SJSA1 (cell line): ENCODE results near the gene TWIST2. TPM values are rescaled to one million over a fixed set of nuclear protein-coding genes. Genes with fewer than 3 reads are reported as not detected.
A peak's percentile ranks its signal among the peaks of the same experiment; 100 is the strongest.

Experiments used
- DNase-seq, 2 experiments: peaks; one replicate each; pipeline ENCODE4 v3.0.0-alpha.2; 2015 to 2020; ENCODE audit warnings: low spot score in 2 of 2, low read depth in 1 of 2
- H3K27ac ChIP-seq: fragments of 250-450 bp; sonication (Bioruptor Pico); 2 replicates; pipeline ENCODE4 v1.5.1; 2020; ENCODE audit warnings: mild to moderate bottlenecking, moderate library complexity
- H3K27me3 ChIP-seq: fragments of 250-450 bp; sonication (Bioruptor Pico); replicated peaks from 2 replicates; pipeline ENCODE4 v1.5.1; 2020; ENCODE audit warnings: mild to moderate bottlenecking, moderate library complexity
- H3K36me3 ChIP-seq: fragments of 250-450 bp; sonication (Bioruptor Pico); 2 replicates; pipeline ENCODE4 v1.5.1; 2020; ENCODE audit warnings: mild to moderate bottlenecking
- H3K4me1 ChIP-seq: fragments of 250-450 bp; sonication (Bioruptor Pico); replicated peaks from 2 replicates; pipeline ENCODE4 v1.6.1; 2021; ENCODE audit warnings: mild to moderate bottlenecking
- H3K4me3 ChIP-seq: fragments of 250-450 bp; sonication (Bioruptor Pico); 2 replicates; pipeline ENCODE4 v1.5.1; 2020; ENCODE audit warnings: mild to moderate bottlenecking
- H3K9me3 ChIP-seq: fragments of 250-450 bp; sonication (Bioruptor Pico); replicated peaks from 2 replicates; pipeline ENCODE4 v1.5.1; 2020; ENCODE audit warnings: mild to moderate bottlenecking
- total RNA-seq: library from RNA; depleted of rRNA; stranded (reverse); fragments of >200 nt; shearing (Covaris generic); gene quantifications from 2 replicates; pipeline ENCODE4 v1.2.3, GENCODE V29; 2014

TWIST2 gene
- total RNA-seq, 1 experiment from 2014 or later, result 32.6 TPM

GRCh38 chr2:238865015-238865719 lies 17.3 kb downstream of the TWIST2 start:
- DNase-seq, result no peak
- Histone ChIP-seq H3K36me3 (0 out of 2 replicates have a peak, but pooled peaks cover 6% of the 10 kb centered on the region), H3K9me3 (no peaks in the 10 kb centered on the region), H3K4me1 (peaks cover 62% of the 10 kb centered on the region), H3K27me3 (no peaks in the 10 kb centered on the region), H3K27ac (peak overlapping the region; percentile 83), H3K4me3 (no peak overlapping the region)

DNA sequence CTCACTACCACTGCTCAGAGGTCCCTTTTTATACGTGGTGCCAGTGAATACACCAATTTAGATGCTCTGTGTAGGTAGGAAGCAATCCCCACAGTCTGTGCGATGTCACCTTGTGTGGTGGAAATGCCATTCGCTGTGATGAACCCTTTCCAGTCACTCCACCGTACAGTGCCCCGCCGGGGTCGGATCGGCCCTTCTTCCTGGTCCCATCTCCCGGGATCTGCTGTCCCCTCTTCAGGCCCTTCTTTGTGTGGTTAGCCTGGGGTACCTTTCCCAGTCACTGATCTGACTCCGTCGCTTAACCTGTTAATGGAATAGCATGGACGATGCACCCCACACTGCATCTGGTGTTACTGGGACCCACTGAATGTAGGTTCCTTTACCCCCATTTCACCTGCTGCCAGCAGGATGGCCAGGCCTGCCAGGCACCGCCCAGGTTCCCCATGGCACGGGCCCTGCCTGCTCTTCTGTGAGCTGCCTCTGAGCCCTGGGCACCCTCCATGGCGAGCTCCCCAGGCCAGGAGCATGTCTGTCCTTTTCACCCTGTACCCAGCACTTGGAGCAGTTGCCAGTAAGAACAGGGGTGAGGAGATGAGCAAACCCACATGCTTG lies 18.0 kb downstream of the TWIST2 start:
- H3K4me1 ChIP-seq, result peaks cover 62% of the 10 kb centered on the region
- H3K36me3 ChIP-seq, result 0 out of 2 replicates have a peak, but pooled peaks cover 6% of the 10 kb centered on the region
- no peaks in the 10 kb centered on the region for H3K9me3 ChIP-seq
- no peak overlapping the region for H3K4me3 ChIP-seq
- no peaks in the 10 kb centered on the region for H3K27me3 ChIP-seq
- DNase-seq, result no peak
- H3K27ac ChIP-seq, result no peak overlapping the region

- Histone ChIP-seq H3K4me3 (no peak overlapping the region), H3K27me3 (no peaks in the 10 kb centered on the region), H3K27ac (peak overlapping the region; percentile 26), H3K36me3 (0 out of 2 replicates have a peak, but pooled peaks cover 6% of the 10 kb centered on the region), H3K9me3 (no peaks in the 10 kb centered on the region), H3K4me1 (peaks cover 62% of the 10 kb centered on the region)
- DNase-seq, result no peak
Measured at GRCh38 chr2:238866656-238867277, 18.9 kb downstream of the TWIST2 start.

GRCh38 chr2:238868067-238868524 lies 20.2 kb downstream of the TWIST2 start:
- DNase-seq, result no peak
- Histone ChIP-seq H3K9me3 (no peaks in the 10 kb centered on the region), H3K4me1 (peaks cover 60% of the 10 kb centered on the region), H3K27me3 (no peaks in the 10 kb centered on the region), H3K4me3 (no peak overlapping the region), H3K27ac (no peak overlapping the region), H3K36me3 (0 out of 2 replicates have a peak, but pooled peaks cover 5% of the 10 kb centered on the region)

DNA sequence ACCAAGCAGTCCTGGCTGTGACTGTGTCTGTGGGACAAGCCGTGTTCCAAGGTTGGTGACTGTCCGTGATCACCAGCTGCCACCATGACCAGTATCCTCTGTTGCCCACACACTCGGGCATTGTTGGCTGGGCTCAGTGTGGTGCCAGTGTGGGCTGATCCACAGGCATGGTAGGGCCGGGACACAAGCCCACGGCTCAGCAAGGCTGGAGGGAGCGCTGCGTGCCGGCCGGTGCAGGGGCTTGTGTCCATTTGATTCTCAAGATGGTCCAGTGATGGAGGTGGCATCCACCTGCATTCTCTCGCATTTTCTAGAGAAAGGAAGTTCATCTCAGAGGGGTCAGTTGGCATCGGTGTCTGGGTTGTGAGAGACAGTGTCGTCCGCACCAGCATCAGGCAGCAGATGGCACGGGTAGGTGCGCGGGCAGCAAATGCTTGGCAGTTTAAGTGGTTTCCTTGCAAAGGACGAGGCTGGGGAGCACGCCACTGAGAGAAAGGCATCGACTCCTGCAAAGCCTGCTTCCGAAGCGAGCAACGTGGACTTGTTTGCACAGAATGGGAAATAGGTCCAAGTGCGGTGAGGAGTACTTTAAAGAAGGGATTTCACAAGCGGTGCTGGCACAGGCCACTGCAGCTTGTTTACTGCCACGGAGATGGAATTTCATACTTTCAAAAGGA lies 20.9 kb downstream of the TWIST2 start:
- no peak for DNase-seq

GRCh38 chr2:238869293-238870124 lies 21.6 kb downstream of the TWIST2 start:
- H3K4me3 ChIP-seq, result no peak overlapping the region
- no peak overlapping the region for H3K27ac ChIP-seq
- H3K9me3 ChIP-seq, result no peaks in the 10 kb centered on the region
- H3K4me1 ChIP-seq, result peaks cover 47% of the 10 kb centered on the region
- 0 out of 2 replicates have a peak, but pooled peaks cover 6% of the 10 kb centered on the region for H3K36me3 ChIP-seq
- DNase-seq, result no peak
- H3K27me3 ChIP-seq, result no peaks in the 10 kb centered on the region

More for the DNA sequence above, 20.9 kb downstream of the TWIST2 start:
- Histone ChIP-seq H3K27me3 (no peaks in the 10 kb centered on the region), H3K4me1 (peaks cover 54% of the 10 kb centered on the region), H3K4me3 (no peak overlapping the region), H3K27ac (no peak overlapping the region), H3K9me3 (no peaks in the 10 kb centered on the region), H3K36me3 (0 out of 2 replicates have a peak, but pooled peaks cover 5% of the 10 kb centered on the region)

DNA sequence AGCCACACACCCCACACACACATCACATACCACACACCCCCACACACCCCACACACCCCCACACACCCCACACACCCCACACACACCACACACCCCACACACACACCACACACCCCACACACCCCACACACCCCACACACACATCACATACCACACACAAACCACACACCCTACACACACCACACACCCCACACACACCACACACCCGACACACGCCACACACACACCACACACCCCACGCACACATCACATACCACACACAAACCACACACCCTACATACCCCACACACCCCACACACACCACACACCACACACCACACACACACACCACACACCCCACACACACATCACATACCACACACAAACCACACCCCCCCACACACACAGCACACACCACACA lies 22.4 kb downstream of the TWIST2 start:
- H3K9me3 ChIP-seq, result no peaks in the 10 kb centered on the region
- 0 out of 2 replicates have a peak, but pooled peaks cover 12% of the 10 kb centered on the region for H3K36me3 ChIP-seq
- no peaks in the 10 kb centered on the region for H3K27me3 ChIP-seq
- H3K4me3 ChIP-seq, result no peak overlapping the region
- no peak for DNase-seq
- peaks cover 40% of the 10 kb centered on the region for H3K4me1 ChIP-seq
- no peak overlapping the region for H3K27ac ChIP-seq

DNA sequence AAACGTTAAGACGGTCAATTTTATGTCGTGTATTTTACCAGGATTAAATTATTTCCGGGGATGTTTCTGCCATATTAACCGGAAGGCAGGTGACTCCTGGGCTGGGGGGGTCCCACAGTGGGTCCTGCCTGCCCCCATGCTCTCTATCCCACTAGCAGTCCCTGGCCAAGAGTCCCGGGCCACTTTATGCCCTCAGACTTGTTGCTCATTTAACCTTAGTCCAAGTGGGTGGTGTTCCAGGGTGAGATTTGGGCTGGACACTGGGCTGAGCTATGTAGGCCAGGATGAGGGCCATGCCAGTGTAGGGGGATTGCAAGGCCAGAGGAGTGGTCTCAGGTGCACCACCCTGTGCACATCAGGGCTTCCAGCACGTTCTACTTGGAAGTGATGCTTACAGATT lies 24.1 kb downstream of the TWIST2 start:
- Histone ChIP-seq H3K4me1 (peaks cover 22% of the 10 kb centered on the region), H3K36me3 (0 out of 2 replicates have a peak, but pooled peaks cover 15% of the 10 kb centered on the region), H3K27ac (no peak overlapping the region), H3K4me3 (no peak overlapping the region), H3K27me3 (no peaks in the 10 kb centered on the region), H3K9me3 (no peaks in the 10 kb centered on the region)
- DNase-seq, result no peak

- Histone ChIP-seq H3K27ac (no peak overlapping the region), H3K27me3 (no peaks in the 10 kb centered on the region), H3K4me1 (peaks cover 14% of the 10 kb centered on the region), H3K9me3 (no peaks in the 10 kb centered on the region), H3K36me3 (0 out of 2 replicates have a peak, but pooled peaks cover 15% of the 10 kb centered on the region), H3K4me3 (no peak overlapping the region)
- DNase-seq, result no peak
Measured at GRCh38 chr2:238872628-238873380, 24.9 kb downstream of the TWIST2 start.

GRCh38 chr2:238873381-238873801 lies 25.5 kb downstream of the TWIST2 start:
- H3K27me3 ChIP-seq, result no peaks in the 10 kb centered on the region
- DNase-seq, result no peak
- H3K36me3 ChIP-seq, result 0 out of 2 replicates have a peak, but pooled peaks cover 15% of the 10 kb centered on the region
- no peak overlapping the region for H3K4me3 ChIP-seq
- H3K27ac ChIP-seq, result no peak overlapping the region
- H3K9me3 ChIP-seq, result no peaks in the 10 kb centered on the region
- peaks cover 9% of the 10 kb centered on the region for H3K4me1 ChIP-seq

GRCh38 chr2:238873841-238874240 lies 26.0 kb downstream of the TWIST2 start:
- Histone ChIP-seq H3K4me3 (no peak overlapping the region), H3K36me3 (0 out of 2 replicates have a peak, but pooled peaks cover 15% of the 10 kb centered on the region), H3K27me3 (no peaks in the 10 kb centered on the region), H3K9me3 (no peaks in the 10 kb centered on the region), H3K27ac (no peak overlapping the region), H3K4me1 (peaks cover 4% of the 10 kb centered on the region)
- no peak for DNase-seq

GRCh38 chr2:238874330-238875050 lies 26.6 kb downstream of the TWIST2 start:
- no peak overlapping the region for H3K4me3 ChIP-seq
- no peak for DNase-seq
- H3K4me1 ChIP-seq, result peaks cover 3% of the 10 kb centered on the region; the same call in 1 of the 2 replicates
- no peak overlapping the region for H3K27ac ChIP-seq
- H3K9me3 ChIP-seq, result no peaks in the 10 kb centered on the region
- 0 out of 2 replicates have a peak, but pooled peaks cover 15% of the 10 kb centered on the region for H3K36me3 ChIP-seq
- no peaks in the 10 kb centered on the region for H3K27me3 ChIP-seq
